Activated T-helper 1 cell treated with anti-CD3 and anti-CD28 coated beads, Interleukin-12 subunit alpha, Interleukin-12 subunit beta, Interleukin-2, Interleukin-4 antibody, amounts not matched to agents 30 ng/mL and 10 ng/mL and 1 ng/mL, durations not matched to agents 14 hours and 24 hours and 36 hours (primary cell): ENCODE data around the gene THSD4. TPM values are rescaled to one million over a fixed set of nuclear protein-coding genes. Genes with fewer than 3 reads are reported as not detected.

Experiments
- DNase-seq: peaks from one replicate; pipeline ENCODE4 v3.0.0; 2021; ENCODE audit warnings: low spot score
- H3K27ac Mint-ChIP-seq: one replicate; pipeline ENCODE4 v1.8.0; 2021; ENCODE audit warnings: mild to moderate bottlenecking, mixed read lengths
- H3K27me3 Mint-ChIP-seq: one replicate; pipeline ENCODE4 v1.8.0; 2022; ENCODE audit warnings: mild to moderate bottlenecking, moderate library complexity, mixed read lengths; ENCODE audit not compliant: insufficient read depth
- H3K36me3 Mint-ChIP-seq: one replicate; pipeline ENCODE4 v1.8.0; 2021; ENCODE audit warnings: low read depth, mixed read lengths
- H3K4me1 Mint-ChIP-seq: one replicate; pipeline ENCODE4 v1.8.0; 2021; ENCODE audit warnings: low read depth, mixed read lengths
- H3K4me3 Mint-ChIP-seq: one replicate; pipeline ENCODE4 v1.8.0; 2021; ENCODE audit warnings: mild to moderate bottlenecking, moderate library complexity, mixed read lengths
- H3K9me3 Mint-ChIP-seq: one replicate; pipeline ENCODE4 v1.8.0; 2021; ENCODE audit warnings: mixed read lengths
- intact Hi-C: fragments of 100-400 bp; cut with micrococcal nuclease; formaldehyde crosslinking; loops from one replicate; pipeline ENCODE4 v1.15.1; 2024
- total RNA-seq: library from RNA; stranded (reverse); gene quantifications from 2 replicates; pipeline ENCODE4 v1.2.3, GENCODE V29; 2022

Gene THSD4
- total RNA-seq, result not detected in 2 replicates

- Mint-ChIP-seq H3K27me3 (peaks cover 42% of the 10 kb centered on the region), H3K4me1 (peaks cover 6% of the 10 kb centered on the region)
Observed at GRCh38 chr15:71114887-71115566, at the start of gene THSD4. THSD4 (plus strand) TSS chr15:71115471.

GRCh38 chr15:71066983-71067382 is 48.3 kb upstream of the THSD4 start:
- Mint-ChIP-seq H3K27ac (no peak overlapping the region), H3K27me3 (no peaks in the 10 kb centered on the region), H3K9me3 (no peaks in the 10 kb centered on the region), H3K4me1 (no peaks in the 10 kb centered on the region), H3K36me3 (no peaks in the 10 kb centered on the region), H3K4me3 (no peak overlapping the region)
- no peak for DNase-seq
- intact Hi-C loops, result no loop called here

More at GRCh38 chr15:71114887-71115566, at the start of gene THSD4:
- no peaks in the 10 kb centered on the region for H3K36me3 Mint-ChIP-seq
- intact Hi-C loops, result no loop called here
- no peaks in the 10 kb centered on the region for H3K9me3 Mint-ChIP-seq
- peak; percentile 44 for DNase-seq
- peak within 1 kb of the TSS; percentile 81 for H3K4me3 Mint-ChIP-seq
- no peak within 1 kb of the TSS for H3K27ac Mint-ChIP-seq

GRCh38 chr15:71069693-71070092 is 45.6 kb upstream of the THSD4 start:
- H3K27ac Mint-ChIP-seq, result no peak overlapping the region
- H3K4me3 Mint-ChIP-seq, result no peak overlapping the region
- DNase-seq, result no peak
- intact Hi-C loops, result no loop called here
- no peaks in the 10 kb centered on the region for H3K36me3 Mint-ChIP-seq
- no peaks in the 10 kb centered on the region for H3K9me3 Mint-ChIP-seq
- no peaks in the 10 kb centered on the region for H3K27me3 Mint-ChIP-seq
- no peaks in the 10 kb centered on the region for H3K4me1 Mint-ChIP-seq

GRCh38 chr15:71071529-71071928 is 43.7 kb upstream of the THSD4 start:
- Mint-ChIP-seq H3K27me3 (no peaks in the 10 kb centered on the region), H3K36me3 (no peaks in the 10 kb centered on the region), H3K4me3 (no peak overlapping the region), H3K4me1 (no peaks in the 10 kb centered on the region), H3K9me3 (no peaks in the 10 kb centered on the region), H3K27ac (no peak overlapping the region)
- intact Hi-C loops, result no loop called here
- no peak for DNase-seq

- DNase-seq, result no peak
- no peaks in the 10 kb centered on the region for H3K4me1 Mint-ChIP-seq
- no peak overlapping the region for H3K27ac Mint-ChIP-seq
- intact Hi-C loops, result no loop called here
- H3K36me3 Mint-ChIP-seq, result no peaks in the 10 kb centered on the region
- no peak overlapping the region for H3K4me3 Mint-ChIP-seq
- no peaks in the 10 kb centered on the region for H3K27me3 Mint-ChIP-seq
- no peaks in the 10 kb centered on the region for H3K9me3 Mint-ChIP-seq
Observed at GRCh38 chr15:71072423-71072822, 42.8 kb upstream of the THSD4 start.

GRCh38 chr15:71078506-71079207 is 36.6 kb upstream of the THSD4 start:
- Mint-ChIP-seq H3K36me3 (no peaks in the 10 kb centered on the region), H3K9me3 (no peaks in the 10 kb centered on the region), H3K4me1 (no peaks in the 10 kb centered on the region), H3K4me3 (no peak overlapping the region), H3K27ac (no peak overlapping the region), H3K27me3 (no peaks in the 10 kb centered on the region)
- intact Hi-C loops, result no loop called here
- no peak for DNase-seq

GRCh38 chr15:71079208-71080044 is 35.8 kb upstream of the THSD4 start:
- H3K4me3 Mint-ChIP-seq, result no peak overlapping the region
- no peak for DNase-seq
- no peaks in the 10 kb centered on the region for H3K9me3 Mint-ChIP-seq
- H3K27me3 Mint-ChIP-seq, result peaks cover 2% of the 10 kb centered on the region
- H3K36me3 Mint-ChIP-seq, result no peaks in the 10 kb centered on the region
- H3K4me1 Mint-ChIP-seq, result no peaks in the 10 kb centered on the region
- no peak overlapping the region for H3K27ac Mint-ChIP-seq
- intact Hi-C loops, result no loop called here

- H3K27ac Mint-ChIP-seq, result no peak overlapping the region
- no peaks in the 10 kb centered on the region for H3K9me3 Mint-ChIP-seq
- no peak overlapping the region for H3K4me3 Mint-ChIP-seq
- H3K36me3 Mint-ChIP-seq, result no peaks in the 10 kb centered on the region
- intact Hi-C loops, result no loop called here
- H3K27me3 Mint-ChIP-seq, result peaks cover 2% of the 10 kb centered on the region
- no peak for DNase-seq
- H3K4me1 Mint-ChIP-seq, result no peaks in the 10 kb centered on the region
Observed at GRCh38 chr15:71080166-71080565, 35.1 kb upstream of the THSD4 start.

- Mint-ChIP-seq H3K9me3 (no peaks in the 10 kb centered on the region), H3K4me1 (no peaks in the 10 kb centered on the region), H3K36me3 (no peaks in the 10 kb centered on the region), H3K27me3 (peaks cover 2% of the 10 kb centered on the region), H3K27ac (no peak overlapping the region), H3K4me3 (no peak overlapping the region)
- intact Hi-C loops, result no loop called here
- no peak for DNase-seq
Observed at GRCh38 chr15:71080705-71081104, 34.6 kb upstream of the THSD4 start.

- no peak overlapping the region for H3K4me3 Mint-ChIP-seq
- intact Hi-C loops, result no loop called here
- H3K27me3 Mint-ChIP-seq, result peaks cover 2% of the 10 kb centered on the region
- no peaks in the 10 kb centered on the region for H3K9me3 Mint-ChIP-seq
- no peak overlapping the region for H3K27ac Mint-ChIP-seq
- DNase-seq, result no peak
- no peaks in the 10 kb centered on the region for H3K4me1 Mint-ChIP-seq
- H3K36me3 Mint-ChIP-seq, result no peaks in the 10 kb centered on the region
Observed at GRCh38 chr15:71082803-71083202, 32.5 kb upstream of the THSD4 start.

- Mint-ChIP-seq H3K9me3 (no peaks in the 10 kb centered on the region), H3K27me3 (peaks cover 2% of the 10 kb centered on the region), H3K27ac (no peak overlapping the region), H3K4me3 (no peak overlapping the region), H3K4me1 (no peaks in the 10 kb centered on the region), H3K36me3 (no peaks in the 10 kb centered on the region)
- DNase-seq, result no peak
- intact Hi-C loops, result no loop called here
Observed at GRCh38 chr15:71083349-71083748, 31.9 kb upstream of the THSD4 start.

- Mint-ChIP-seq H3K27me3 (peaks cover 2% of the 10 kb centered on the region), H3K36me3 (no peaks in the 10 kb centered on the region), H3K4me1 (no peaks in the 10 kb centered on the region), H3K4me3 (no peak overlapping the region), H3K9me3 (no peaks in the 10 kb centered on the region), H3K27ac (no peak overlapping the region)
- intact Hi-C loops, result no loop called here
- DNase-seq, result no peak
Observed at GRCh38 chr15:71084264-71084663, 31.0 kb upstream of the THSD4 start.

GRCh38 chr15:71085809-71086208 is 29.5 kb upstream of the THSD4 start:
- intact Hi-C loops, result no loop called here
- Mint-ChIP-seq H3K27me3 (peaks cover 2% of the 10 kb centered on the region), H3K36me3 (no peaks in the 10 kb centered on the region)

More at GRCh38 chr15:71085809-71086208, 29.5 kb upstream of the THSD4 start:
- Mint-ChIP-seq H3K27ac (no peak overlapping the region), H3K4me3 (no peak overlapping the region), H3K9me3 (no peaks in the 10 kb centered on the region), H3K4me1 (no peaks in the 10 kb centered on the region)
- no peak for DNase-seq
